GM18907 (cell line): ENCODE results near the gene CORO6.
A peak's percentile ranks its signal among the peaks of the same experiment; 100 is the strongest.

ENCODE experiments used
- ATAC-seq: cut with Tn5 transposase; IDR thresholded peaks from one replicate; pipeline ENCODE4 v1.9.1; 2021; ENCODE audit warnings: mild to moderate bottlenecking, moderate library complexity; ENCODE audit not compliant: unreplicated experiment

Gene CORO6

DNA sequence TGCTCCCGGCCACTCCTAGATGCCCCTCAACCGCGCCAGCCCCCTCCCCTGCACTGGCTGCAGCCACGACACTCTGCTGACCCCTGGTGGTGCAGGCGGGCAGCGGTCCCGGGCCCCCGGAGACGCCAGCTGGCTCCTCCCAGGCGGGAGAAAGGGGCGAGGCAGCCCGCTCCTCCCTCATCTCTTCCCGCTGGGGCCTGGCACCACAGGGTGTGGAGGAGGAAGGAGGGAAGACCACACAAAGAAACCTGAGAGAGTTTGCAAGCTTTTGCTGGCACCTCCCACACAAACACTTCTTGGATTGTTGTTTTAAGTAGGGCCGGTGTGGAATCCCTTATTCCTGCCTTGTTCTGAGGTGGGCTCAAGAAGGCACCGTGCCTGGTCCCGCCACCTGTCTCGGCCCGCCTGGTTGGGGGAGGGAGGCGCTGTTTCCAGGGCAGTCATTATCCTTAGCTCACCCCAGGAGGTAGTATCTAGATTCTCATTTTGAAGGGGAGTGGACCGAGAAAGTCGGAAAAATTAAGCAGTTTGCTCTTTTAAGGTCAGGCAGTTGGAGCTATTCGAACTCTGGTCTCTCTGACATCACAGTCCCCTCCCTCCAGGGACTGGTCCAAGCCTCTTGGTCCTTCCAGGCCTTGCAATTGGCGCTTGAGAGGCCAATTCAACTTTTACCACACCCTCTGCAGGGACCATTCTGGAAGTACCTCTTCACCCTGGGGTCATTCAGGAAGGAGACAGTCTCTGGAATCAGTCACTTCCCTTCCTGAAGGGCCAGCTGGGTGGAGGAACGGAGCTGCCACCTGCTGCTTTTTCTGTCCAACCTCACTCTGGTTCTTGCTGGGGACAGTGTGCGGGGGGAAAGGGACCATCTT, 30.7 kb downstream of the CORO6 start:
- ATAC-seq = no peak

DNA sequence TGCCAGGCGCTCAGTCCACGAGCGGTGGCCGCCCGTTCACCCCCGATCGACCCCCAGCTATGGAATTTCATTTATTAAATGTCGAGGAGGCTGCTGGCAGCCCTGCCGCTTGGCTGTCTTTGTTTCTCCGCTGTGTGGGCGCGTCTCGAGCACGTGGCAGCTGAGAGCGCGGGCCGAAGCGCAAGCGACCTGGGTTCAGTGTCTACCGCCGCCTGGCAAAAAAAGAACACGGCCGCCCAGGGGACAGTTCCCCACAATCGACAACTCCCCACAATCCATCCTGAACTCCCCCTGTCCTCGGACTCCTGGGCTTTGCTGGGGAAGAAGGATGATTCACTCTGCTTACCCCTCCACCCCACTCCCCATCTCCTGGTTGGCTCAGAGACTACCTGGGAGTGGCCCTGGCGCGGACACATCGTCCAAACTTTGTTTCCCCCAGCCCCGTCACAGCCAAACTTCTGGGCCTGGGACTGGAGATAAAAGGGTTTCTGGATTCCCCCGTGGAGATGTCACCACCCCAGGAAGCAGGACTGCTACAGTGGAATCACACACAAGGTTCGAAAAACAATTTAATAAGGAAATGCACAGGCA, 31.5 kb downstream of the CORO6 start:
- ATAC-seq = no peak

DNA sequence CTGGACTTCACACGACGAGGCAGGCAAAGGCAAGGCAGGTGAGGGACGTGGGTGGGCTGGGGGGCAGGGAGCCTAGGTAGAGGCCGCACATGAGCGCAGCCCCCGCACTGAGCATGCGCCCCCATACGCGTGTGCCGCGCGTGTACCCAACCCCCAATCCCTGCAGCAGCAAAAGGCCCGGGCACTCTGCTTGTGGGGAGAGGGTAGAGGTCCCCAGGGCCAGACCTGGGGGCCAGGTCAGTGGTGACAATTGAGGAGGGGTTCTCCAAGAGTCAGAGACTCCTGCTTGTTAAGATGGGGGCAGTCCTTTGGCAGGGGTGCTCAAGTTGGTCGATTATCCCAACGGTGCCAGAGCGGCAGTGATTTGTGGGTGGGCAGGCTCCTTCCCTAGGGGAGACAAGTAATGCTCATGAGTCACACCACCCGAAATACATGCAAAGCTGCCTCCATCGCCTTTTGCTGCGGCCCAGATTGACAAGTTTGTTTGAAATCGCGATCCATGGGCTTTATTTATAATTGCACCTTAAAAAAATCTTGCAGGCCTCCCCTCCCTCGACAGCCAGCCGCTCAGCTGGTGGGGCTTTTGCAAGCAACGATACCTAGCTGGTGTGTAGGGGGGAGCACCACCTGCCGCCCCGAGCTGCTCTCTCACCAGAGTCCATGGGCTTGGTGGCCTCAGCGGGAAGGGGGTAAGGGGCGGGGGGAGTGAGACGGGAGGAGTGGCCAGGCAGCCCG, 32.1 kb downstream of the CORO6 start:
- ATAC-seq = no peak

DNA sequence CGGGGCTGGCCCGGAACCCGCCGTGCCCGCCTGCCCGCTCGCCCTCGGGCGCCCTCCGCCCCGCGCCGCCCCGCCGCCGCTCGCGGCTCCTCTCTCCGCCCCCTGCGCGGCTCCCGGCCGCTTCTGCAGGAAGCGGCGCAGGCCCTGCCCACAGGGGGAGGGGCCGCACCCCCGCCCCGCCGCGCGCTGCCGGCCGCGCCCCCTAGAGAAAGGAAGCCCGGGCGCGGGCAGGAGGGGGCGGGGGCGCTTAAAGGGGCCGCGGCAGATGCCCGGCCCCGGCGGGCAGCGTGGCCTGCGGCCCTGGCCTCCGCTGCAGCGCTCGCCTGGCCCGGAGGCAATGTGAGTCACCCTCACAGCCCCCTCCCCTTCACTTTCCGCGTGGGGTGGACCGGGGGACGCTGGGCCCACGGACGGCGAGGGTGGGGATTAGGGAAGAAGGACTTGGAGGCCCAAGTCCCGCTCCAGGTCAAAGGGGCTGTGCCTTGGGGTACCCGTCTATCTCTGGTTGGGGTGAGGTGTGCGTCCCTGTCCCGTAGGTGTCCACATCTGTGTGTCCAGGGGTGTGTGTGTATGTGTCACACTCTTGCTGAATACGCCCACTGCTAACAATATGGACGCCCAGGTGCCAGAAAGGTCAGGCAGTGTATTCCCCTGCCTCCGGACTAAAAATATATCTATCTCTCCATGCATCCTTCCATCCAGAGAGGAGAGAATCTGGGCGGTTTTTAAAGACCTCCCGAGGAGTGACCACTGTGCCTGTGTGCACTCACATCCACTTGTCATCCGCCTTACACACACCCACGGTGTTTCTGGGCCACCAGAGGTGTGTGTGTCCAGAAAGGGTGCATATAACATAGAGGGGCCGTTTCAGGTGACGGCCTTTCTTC, 32.9 kb downstream of the CORO6 start, which contains the start of gene GIT1:
Gene GIT1, minus strand, starts transcription at position 125 of the 887 bp plus-strand sequence. CDS start 270 bp downstream, outside the sequence.
- ATAC-seq = peak; percentile 52

DNA sequence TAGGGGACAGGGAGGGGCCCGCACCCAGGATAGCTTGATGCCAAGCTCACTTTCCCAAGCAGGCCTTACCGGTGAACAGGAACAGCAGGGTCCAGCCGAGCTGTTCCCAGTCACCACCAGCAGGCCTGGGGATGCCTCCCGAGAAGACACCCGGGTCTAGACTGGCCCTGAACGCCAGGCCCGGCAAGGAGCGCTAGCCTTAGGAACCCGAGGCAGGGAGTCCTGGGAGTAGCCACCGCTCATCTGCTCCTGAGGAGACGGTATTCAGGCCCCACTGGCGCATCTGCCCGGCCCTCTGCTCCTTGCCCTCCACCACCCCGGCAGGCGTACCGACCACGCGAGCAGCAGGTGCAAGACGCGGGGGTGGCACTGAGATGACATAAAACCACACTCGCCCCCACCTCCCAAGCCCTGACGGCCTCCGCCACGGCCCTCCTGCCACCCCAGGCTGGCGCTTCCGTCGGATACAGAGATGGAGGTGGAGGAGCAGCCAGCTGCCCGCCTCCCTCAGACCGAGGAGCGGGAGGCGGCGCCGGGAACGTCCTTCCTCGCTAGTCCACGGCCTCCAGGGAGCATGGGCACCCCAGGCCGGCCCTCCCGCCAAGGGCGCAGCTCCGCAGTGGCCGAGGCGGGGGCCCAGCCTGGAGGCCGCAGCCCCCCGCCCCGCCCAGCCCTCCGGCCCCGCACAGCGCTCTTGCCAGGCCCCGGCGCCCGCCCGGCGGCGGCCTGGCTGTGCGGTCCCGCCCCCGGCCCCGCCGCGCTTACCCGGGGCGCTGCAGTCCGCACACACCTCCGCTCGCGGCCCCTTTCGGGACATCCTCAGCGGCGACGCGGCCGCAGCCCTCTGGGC, 33.9 kb downstream of the CORO6 start:
- peak; percentile 26 for ATAC-seq

DNA sequence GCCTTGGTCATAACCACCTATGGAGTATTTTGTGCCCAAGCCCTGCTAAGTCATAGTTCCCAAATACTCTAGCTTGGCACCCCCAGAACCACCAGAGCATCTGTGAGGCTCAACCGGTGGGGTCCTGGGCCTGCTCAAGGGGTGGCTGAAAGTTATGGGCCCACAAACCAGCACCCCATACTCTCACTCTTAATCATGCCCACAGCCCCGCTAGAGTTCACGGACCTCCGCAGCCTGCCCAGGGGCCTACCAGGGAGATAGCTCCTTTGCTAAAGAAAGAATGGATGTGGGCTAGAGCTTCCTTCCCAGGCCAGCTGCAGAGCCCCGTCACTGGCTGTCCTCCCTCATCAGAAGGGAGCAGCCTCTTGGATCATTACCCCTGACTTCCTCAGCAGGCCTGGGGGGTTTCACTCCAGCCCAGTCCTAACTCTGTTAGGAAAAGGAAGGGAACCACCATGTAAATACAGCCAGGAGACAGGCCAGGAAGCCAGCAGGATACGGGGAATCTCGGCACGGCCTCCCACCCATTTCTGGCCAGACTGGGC, 34.6 kb downstream of the CORO6 start:
- no peak for ATAC-seq

DNA sequence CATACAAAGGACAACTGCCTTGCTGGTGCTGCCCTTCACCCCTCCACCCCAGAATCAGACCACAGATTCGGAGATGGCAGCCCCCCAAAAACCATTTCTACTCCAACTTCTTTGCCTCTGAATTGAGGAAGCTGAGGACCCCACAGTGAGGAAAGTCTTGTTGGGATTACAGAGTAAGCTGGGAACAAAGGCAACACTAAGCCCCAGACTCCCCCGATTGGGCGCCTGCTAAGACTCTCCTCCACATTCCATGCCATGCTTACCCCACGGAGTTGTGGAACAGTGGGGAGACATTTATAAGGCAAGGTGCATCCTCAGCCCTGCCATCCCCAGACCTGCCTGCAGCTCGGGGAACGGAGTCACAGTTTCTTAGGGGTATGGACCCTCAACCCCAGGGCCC, 35.1 kb downstream of the CORO6 start:
- no peak for ATAC-seq

DNA sequence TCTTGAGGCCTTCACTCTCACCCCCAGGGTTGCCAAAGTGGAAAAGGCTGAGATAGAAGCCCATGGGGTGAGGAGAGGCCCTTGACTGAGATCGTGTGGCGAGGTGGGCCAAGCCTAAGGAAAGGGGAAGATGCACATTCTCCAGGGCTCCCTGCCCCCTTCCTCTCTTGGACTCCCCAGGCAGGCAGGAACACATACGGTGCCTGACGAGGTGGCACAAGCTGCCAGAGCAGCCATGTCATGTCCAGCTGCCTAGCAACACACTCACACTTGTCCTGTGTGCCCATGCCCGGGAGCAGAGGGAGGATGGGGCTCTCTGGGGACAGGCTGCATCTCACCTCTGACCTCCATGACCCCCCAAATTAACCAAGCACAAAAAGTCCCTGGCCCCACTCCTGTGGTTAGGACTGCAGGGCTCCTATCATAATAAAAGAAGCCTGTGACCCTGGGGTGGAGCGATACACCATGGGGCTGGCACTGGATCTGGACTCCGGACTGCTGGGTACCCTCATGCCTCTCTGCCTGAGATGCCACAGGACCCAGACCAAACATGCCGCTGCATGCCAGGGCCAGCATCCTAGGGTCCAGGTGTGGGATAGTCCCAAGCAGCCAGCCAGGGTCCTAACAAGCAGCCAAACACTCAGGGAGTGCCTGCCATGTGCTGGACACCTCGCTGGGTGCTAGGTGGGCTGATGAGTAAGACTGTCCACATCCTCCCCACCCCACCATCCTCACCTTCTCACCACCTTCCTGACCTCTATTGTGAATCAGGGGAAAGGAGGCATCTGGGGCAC, 35.8 kb downstream of the CORO6 start:
- no peak for ATAC-seq

DNA sequence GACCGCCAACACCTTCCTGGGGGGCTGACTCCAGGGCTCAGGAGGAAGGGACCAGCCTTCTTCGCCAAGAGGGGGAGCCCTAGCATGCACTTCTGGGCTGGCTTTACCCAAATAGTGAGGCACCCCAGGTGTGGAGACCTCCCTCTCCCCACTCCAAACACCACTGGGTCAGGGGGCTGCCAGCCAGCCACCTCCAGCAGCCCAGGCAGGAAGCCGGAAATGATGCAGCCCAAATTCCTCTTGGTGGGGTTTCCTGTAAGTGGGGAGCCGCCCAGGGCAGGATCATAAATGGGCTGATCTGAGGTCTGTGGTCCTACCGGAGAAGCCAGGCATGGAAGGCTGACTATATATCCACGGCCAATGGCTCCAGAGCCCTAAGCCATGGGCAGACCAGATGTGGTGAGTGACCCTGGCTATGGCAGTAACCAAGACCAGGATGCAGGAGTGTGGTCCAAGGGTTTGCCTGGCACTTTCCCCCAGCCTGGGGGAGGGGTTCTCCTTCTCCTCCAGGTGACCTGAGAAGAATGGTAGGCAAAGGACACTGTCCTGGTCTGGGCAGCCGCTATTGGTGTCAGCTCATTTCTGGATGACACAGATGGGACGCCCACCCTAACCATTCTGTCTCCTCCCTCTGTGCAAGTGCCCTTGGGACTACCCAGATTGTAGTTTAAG, 37.5 kb downstream of the CORO6 start:
- ATAC-seq = no peak

DNA sequence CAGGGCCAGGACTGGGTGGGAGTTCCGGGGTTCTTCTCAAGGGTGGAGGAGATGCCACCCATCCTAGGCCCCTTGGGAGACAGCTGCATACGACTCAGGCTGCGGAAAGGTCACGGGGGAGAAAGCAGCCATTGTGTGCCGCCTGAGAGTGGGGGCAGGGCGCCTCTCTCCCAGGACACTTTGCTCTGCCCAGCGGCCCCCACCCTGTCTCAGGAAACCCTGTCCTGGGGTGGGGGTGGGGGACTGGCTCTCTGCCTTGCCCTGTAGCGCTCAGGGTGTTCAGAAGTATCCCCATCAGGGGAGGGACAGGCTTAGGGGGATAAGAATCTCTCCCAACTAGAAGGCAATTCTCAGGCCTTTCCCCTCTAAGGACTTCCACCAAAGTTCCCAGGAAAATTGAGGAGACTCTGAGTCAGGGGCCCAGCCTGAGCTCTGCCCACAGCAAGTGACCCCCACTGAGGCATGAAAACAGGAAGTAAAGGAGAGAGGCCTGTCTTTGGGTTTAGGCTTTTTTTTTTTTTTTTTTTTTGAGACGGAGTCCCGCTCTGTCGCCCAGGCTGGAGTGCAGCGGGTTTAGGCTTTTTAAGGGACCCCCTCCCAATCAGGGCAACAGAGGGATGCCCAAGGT, 38.1 kb downstream of the CORO6 start:
- no peak for ATAC-seq

DNA sequence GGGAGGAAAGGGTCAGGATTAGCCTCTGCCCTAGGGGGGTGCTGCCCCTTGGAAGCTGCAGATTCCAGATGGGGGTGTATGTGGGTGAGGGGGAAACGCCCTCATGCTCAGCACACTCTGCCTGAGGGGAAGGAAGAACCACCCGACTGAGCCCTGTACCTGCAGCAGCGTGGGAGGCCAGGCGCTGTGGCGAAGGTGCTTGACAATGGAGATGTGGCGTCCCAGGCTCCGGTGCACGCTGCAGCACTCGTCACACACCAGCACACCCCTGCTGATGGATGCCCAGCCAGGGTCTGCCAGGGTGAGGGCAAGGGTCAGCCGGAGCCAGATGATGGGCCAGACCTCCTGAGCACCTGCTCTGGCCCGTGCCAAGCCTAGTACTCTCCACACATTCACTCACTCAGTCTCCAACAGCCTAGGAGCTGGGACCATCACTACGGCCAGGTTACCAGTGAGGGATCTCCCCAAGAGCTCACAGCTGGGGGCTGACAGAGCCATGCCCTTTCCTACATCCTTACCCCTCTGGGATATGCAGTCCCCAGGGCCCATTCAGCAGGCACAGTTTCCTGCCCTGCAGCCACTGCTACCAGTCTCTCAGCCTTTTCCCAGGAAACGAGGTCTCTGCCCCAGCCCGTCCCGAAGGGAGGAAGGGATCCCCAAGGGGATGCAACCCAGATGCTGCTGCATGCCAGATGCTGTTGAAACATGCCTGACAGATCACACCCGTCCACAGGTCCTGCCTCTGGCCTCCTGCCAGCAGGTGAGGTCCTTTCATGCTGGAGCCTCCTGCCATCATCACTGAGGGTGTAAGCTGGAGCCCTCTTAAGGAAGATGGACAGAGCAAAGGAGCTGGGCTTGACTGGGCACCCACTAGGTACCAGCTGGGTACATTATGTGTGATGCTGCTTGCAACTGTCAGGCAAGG, 39.1 kb downstream of the CORO6 start:
- no peak for ATAC-seq

DNA sequence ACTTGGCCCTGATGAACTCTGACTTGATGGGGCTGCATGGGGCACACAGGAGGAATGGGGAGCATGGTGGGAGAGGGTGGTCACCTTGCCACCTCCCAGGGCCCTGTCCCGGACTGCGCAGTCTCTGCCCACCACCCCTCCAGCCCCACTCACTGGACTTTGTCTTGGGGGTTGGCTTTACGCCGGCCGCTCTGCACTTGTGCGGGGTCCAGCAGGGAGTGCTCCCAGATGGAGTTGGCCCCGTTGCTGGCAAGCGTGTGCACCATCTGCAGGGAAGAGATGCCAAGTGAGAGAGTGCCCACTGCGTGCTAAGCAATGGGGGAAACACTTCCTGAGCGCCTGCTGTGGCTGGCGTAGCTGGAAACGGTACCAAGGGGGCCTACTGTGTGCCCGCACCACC, 39.9 kb downstream of the CORO6 start:
- no peak for ATAC-seq

DNA sequence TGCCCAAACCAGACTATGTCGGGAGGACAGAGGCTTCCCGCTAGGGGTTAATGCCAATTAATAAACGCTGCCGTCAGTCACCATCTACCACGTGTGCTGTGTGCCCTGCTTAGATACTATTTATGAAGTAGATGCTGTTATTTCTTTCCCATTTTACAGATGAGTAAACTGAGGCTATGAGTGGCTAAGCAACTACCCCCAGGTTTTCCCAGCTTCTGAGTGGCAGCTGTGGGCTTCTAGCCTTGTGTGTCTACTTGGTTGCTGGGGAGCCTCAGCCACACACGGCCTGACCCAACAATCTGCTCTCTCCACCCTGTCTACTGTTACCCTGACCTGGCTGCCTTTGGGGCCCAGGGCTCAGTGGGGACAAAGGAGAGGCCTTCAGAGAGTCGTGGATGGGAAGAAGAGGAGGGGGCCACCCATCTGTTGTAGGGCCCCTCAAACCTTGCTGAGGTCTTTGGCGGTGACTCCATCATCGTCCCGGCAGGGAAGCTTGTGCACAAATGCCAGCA, 40.4 kb downstream of the CORO6 start:
- ATAC-seq = no peak

DNA sequence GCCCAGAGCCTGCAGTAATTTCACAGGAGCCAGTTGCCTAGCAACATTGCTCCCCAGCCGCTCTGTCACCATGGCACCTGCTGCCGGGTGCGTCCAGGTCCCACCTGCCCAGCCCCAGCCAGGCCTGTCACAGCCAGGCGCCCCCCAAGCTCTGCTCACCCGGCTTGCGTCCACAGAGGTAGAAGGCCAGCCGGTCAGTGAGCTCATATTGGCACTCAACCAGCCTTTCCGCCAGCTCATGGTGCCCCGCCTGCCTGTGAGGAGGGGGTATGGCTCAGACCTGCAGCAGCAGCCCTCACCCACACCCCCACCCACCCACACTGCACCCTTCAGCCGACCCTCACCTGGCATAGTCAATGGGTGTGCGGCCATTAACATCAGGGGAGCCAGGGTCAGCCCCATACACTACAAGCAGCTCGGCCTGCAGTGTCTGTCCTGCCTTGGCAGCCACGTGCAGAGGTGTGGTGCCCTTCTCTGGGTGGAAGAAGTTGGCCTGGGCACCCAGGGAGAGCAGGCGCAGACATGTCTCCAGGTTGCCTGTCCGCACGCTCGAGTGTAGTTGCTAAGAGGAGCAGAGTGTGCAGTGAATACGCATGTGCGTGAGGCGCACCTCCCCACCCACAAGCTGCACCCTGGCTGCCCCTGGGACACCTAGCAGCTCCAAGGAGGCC, 41.0 kb downstream of the CORO6 start:
- no peak for ATAC-seq

DNA sequence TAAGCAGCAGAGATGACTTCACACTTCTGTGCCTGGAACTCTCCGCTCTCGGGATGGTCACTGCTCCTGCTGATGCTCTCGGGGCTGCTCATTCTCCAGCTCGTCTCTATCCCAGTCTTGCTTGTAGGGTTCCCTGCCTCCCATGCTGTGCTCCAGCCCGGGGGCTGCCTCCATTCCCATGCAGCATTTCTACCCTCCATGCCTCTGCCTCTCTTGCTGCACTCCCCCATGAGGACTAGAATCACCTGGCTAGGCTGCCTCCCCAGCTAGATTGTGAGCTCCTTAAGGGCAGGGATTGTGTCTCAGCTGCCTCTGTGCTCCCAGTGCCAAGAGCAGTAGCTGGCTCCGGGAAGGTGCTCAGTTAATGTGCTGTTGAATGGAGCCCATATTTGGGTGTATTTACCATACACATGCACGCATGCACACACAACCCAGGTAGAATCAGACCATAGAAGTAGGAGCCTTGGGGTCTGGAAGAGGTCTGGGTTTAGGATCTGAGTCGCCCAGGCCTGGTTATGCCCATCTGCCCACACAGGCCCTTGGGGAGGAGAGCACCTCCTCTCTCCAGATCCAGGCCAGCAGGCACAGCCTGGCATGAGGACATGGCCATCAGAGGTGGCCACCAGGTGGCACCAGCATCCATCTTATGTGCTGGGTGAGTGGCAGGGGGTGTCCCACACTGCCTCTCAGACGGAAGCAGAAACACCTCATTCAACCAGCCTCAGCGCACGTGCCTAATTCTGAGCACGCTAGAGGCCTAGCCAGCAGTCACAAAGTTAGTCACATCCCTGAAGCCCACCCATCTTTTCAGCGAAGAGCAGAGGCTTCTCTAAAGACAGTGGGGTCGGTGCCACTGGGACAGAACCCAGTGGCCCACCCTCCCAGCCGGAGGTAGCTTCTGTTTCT, 42.6 kb downstream of the CORO6 start:
- ATAC-seq = peak; percentile 70
